Measurements from ENCODE around the gene MMP24.
"Not testable (repeated sequence)": the region's sequence is repeated elsewhere in the genome, so short reads cannot be mapped to it uniquely, and the experiment has no call there.

Gene MMP24

GRCh38 chr20:35200267-35200666 lies 26.2 kb upstream of the MMP24 start:
- DNase-seq: no peak
- H3K9me3 ChIP-seq: no peaks in the 10 kb centered on the region
- H3K27me3 ChIP-seq: no peaks in the 10 kb centered on the region
- no peak for TF ChIP-seq CTCF (IDR thresholded peaks at IDR 0.05; ENCODE audit: low read depth, low read length)
- no peaks in the 10 kb centered on the region for H3K4me1 ChIP-seq
- no peaks in the 10 kb centered on the region for H3K36me3 ChIP-seq
- no peak overlapping the region for H3K4me3 ChIP-seq (ENCODE audit: low read depth, low read length)

DNA sequence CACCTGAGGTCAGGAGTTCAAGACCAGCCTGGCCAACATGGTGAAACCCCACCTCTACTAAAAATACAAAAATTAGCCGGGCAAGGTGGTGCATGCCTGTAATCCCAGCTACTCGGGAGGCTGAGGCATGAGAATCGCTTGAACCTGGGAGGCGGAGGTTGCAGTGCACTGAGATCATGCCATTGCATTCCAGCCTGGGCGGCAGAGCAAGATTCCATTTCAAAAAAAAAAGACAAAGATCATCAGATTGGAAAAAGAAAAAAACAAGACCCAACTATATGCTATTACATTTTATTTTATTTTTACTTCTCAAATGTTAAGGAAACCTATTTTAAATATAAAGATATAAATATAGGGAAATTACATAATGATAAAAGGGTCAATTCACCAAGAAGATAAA lies 25.0 kb upstream of the MMP24 start:
- H3K9me3 ChIP-seq; DNase-seq; H3K4me1 ChIP-seq; H3K36me3 ChIP-seq; H3K4me3 ChIP-seq (ENCODE audit: low read depth, low read length); H3K27me3 ChIP-seq: not testable (repeated sequence)

DNA sequence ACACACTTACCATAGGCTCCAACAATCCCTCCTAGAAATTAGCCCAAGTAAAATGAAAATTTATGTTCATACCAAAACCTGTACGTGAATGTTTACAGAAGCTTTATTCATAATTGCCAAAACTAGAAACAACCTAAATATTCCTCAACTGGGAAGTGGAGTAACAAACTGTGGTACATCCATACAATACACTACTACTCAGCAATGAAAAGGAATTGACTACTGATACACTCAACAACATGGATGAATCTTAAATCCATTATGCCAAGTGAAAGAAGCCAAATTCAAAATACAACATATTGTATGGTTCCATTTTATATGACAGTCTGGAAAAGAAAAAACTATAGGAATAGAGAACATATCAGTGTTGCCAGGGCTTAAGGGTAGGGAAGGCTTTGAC lies 19.7 kb upstream of the MMP24 start:
- DNase-seq: no peak
- Histone ChIP-seq H3K4me3 (ENCODE audit: low read depth, low read length) (no peak overlapping the region), H3K9me3 (no peaks in the 10 kb centered on the region), H3K4me1 (no peaks in the 10 kb centered on the region), H3K27me3 (no peaks in the 10 kb centered on the region), H3K36me3 (no peaks in the 10 kb centered on the region)
- no peak for TF ChIP-seq CTCF (IDR thresholded peaks at IDR 0.05; ENCODE audit: low read depth, low read length)

DNA sequence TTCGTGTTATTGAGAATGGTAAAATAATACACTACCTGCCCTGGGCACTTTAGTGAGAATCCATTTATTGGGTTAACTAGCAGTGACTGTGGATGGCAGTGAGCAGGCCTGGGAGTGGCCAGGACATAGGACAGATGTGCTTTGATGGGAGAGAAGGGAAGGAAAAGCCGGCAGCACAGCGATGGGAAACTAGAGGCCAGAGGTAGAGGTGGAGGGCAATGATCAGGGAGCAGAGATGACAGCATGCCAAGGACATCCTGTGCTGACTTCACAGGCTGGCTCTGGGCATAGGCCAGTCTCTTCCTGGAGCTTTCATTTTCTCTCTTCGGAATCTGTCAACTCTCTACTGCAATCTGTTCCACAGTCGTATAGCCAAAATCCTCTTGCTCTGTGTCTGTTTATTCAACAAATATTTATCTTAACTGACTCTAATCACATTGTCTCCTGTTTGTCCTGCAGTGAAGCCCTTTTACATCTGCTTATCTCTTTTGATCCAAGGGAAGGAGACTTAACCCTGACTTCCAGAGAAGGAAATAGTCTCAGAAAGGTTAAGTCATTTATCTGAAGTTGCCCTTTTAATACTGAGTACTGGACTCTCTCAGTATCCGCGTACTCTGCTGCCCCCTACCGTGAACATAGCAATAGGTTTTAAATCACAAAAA lies 18.4 kb upstream of the MMP24 start:
- H3K4me3 ChIP-seq (ENCODE audit: low read depth, low read length): no peak overlapping the region
- no peaks in the 10 kb centered on the region for H3K9me3 ChIP-seq
- no peaks in the 10 kb centered on the region for H3K36me3 ChIP-seq
- peak; percentile 89 for TF ChIP-seq CTCF (IDR thresholded peaks at IDR 0.05; ENCODE audit: low read depth, low read length)
- DNase-seq: peak; percentile 87
- no peaks in the 10 kb centered on the region for H3K27me3 ChIP-seq
- no peaks in the 10 kb centered on the region for H3K4me1 ChIP-seq

- no peaks in the 10 kb centered on the region for H3K36me3 ChIP-seq
- TF ChIP-seq CTCF (IDR thresholded peaks at IDR 0.05; ENCODE audit: low read depth, low read length): no peak
- H3K4me1 ChIP-seq: no peaks in the 10 kb centered on the region
- H3K27me3 ChIP-seq: no peaks in the 10 kb centered on the region
- H3K9me3 ChIP-seq: no peaks in the 10 kb centered on the region
- DNase-seq: no peak
- H3K4me3 ChIP-seq (ENCODE audit: low read depth, low read length): no peak overlapping the region
Measured at GRCh38 chr20:35215066-35215956, 11.2 kb upstream of the MMP24 start.

- no peaks in the 10 kb centered on the region for H3K27me3 ChIP-seq
- no peak overlapping the region for H3K4me3 ChIP-seq (ENCODE audit: low read depth, low read length)
- no peak for TF ChIP-seq CTCF (IDR thresholded peaks at IDR 0.05; ENCODE audit: low read depth, low read length)
- no peak for DNase-seq
- no peaks in the 10 kb centered on the region for H3K36me3 ChIP-seq
- peaks cover 4% of the 10 kb centered on the region; the same call in 1 of the 2 replicates for H3K4me1 ChIP-seq
- H3K9me3 ChIP-seq: no peaks in the 10 kb centered on the region
Measured at GRCh38 chr20:35216541-35216940, 9.9 kb upstream of the MMP24 start.

All from BE2C (cell line).